Gastrocnemius medialis (tissue), 4 donors: ENCODE measurements around the gene MORN5. TPM values are rescaled to one million over a fixed set of nuclear protein-coding genes. Genes with fewer than 3 reads are reported as not detected.

ENCODE experiments used
- ATAC-seq, 2 donors: fragments of 150-250 bp; one replicate each; pipeline ENCODE4 v1.9.1; 2016
- DNase-seq, 2 donors: peaks; one replicate each; pipeline ENCODE4 v3.0.0-alpha.2; 2019
- H3K27ac ChIP-seq, 4 donors: fragments of 200-600 bp; sonication (generic); 1 replicate in 1 of 4; 2 replicates in 3 of 4; pipeline ENCODE4 v1.5.1; 2016 to 2018; ENCODE audit warnings: mild to moderate bottlenecking in 2 of 4, moderate library complexity in 1 of 4
- H3K27me3 ChIP-seq, 3 donors: fragments of 200-600 bp; sonication (generic) in 2 of 3; 1 replicate in 1 of 3; 2 replicates in 2 of 3; pipeline versions ENCODE4 v1.5.1 to v1.6.0; 2016 to 2019; ENCODE audit warnings: mild to moderate bottlenecking in 1 of 3, moderate library complexity in 1 of 3
- H3K36me3 ChIP-seq, 2 donors: fragments of 200-600 bp; sonication (generic) in 1 of 2; one replicate each; pipeline ENCODE4 v1.5.1; 2017 to 2018
- H3K4me1 ChIP-seq, 2 donors: fragments of 200-600 bp; sonication (generic) in 1 of 2; one replicate each; pipeline ENCODE4 v1.5.1; 2016 to 2017; ENCODE audit warnings: mild to moderate bottlenecking in 2 of 2
- H3K4me3 ChIP-seq, 4 donors: fragments of 200-600 bp; sonication (generic) in 3 of 4; 1 replicate in 1 of 4; 2 replicates in 3 of 4; pipeline ENCODE4 v1.5.1; 2016 to 2019; ENCODE audit warnings: mild to moderate bottlenecking in 2 of 4
- H3K9me3 ChIP-seq, 3 donors: fragments of 200-600 bp; sonication (generic) in 2 of 3; 1 replicate in 1 of 3; 2 replicates in 2 of 3; pipeline ENCODE4 v1.5.1; 2016 to 2019
- CTCF ChIP-seq, 5 experiments: fragments of 450-650 bp in 3 of 5; fragments of 200-600 bp in 2 of 5; sonication (generic) in 2 of 5; IDR thresholded peaks in 4 of 5; conservative IDR thresholded peaks in 1 of 5; 1 replicate in 4 of 5; 2 replicates in 1 of 5; pipeline ENCODE4 v1.5.1; 2016 to 2019; ENCODE audit warnings: antibody characterized with exemption in 5 of 5, mild to moderate bottlenecking in 3 of 5, moderate library complexity in 3 of 5
- POLR2A ChIP-seq, 2 donors: fragments of 450-650 bp; IDR thresholded peaks; one replicate each; pipeline ENCODE4 v1.6.1; 2017; ENCODE audit warnings: antibody characterized with exemption in 2 of 2, mild to moderate bottlenecking in 2 of 2, moderate library complexity in 2 of 2
- in situ Hi-C, 4 donors: fragments of 200-750 bp; cut with MboI; loops; one replicate each; pipeline versions ENCODE4 v1.15.0 to v1.8.0; 2017; ENCODE audit warnings: low sequenced_read_pairs in 4 of 4
- intact Hi-C: fragments of 100-400 bp; cut with DNase I; formaldehyde crosslinking; loops from one replicate; pipeline ENCODE4 v1.15.1; 2023; ENCODE audit warnings: low total_unique reads
- microRNA-seq, 2 donors: library from miRNA; unstranded; fragments of <30 nt; microRNA quantifications; one replicate each; pipeline ENCODE4, GENCODE V29; 2016; ENCODE audit warnings: borderline replicate concordance in 2 of 2
- total RNA-seq, 4 donors: library from RNA; depleted of rRNA; stranded (reverse); fragments of >200 nt; gene quantifications; one replicate each; pipeline versions ENCODE4 v1.1.0 to v1.2.3, GENCODE V29; 2016

Gene MORN5
- total RNA-seq, 4 donors from 2014 or later = not detected

- Histone ChIP-seq H3K4me1 (peaks cover 7 to 9% of the 10 kb centered on the region in 2 donors), H3K27ac (no peak overlapping the region), H3K9me3 (no peaks in the 10 kb centered on the region), H3K36me3 (peaks cover 5 to 86% of the 10 kb centered on the region in 2 donors), H3K4me3 (no peak overlapping the region), H3K27me3 (no peaks in the 10 kb centered on the region)
- intact Hi-C loops = no loop called here
- TF ChIP-seq CTCF (IDR thresholded peaks at IDR 0.05 in 4 of 5, conservative IDR thresholded peaks at IDR 0.05 in 1 of 5) = no peak
- TF ChIP-seq POLR2A (IDR thresholded peaks at IDR 0.05) = no peak
- DNase-seq (no peak), ATAC-seq (no peak)
- in situ Hi-C loops = no loop called here
Measured at GRCh38 chr9:122244349-122244748, 84.6 kb downstream of the MORN5 start.

GRCh38 chr9:122246666-122247065 lies 87.0 kb downstream of the MORN5 start:
- no peaks in the 10 kb centered on the region for H3K9me3 ChIP-seq
- in situ Hi-C loops = no loop called here
- DNase-seq (no peak), ATAC-seq (no peak)
- no peak overlapping the region for H3K4me3 ChIP-seq
- no peak overlapping the region for H3K27ac ChIP-seq
- no peak for TF ChIP-seq POLR2A (IDR thresholded peaks at IDR 0.05)
- TF ChIP-seq CTCF (IDR thresholded peaks at IDR 0.05 in 4 of 5, conservative IDR thresholded peaks at IDR 0.05 in 1 of 5) = no peak
- H3K27me3 ChIP-seq = no peaks in the 10 kb centered on the region
- peaks cover 7 to 9% of the 10 kb centered on the region in 2 donors for H3K4me1 ChIP-seq
- H3K36me3 ChIP-seq = peaks cover 5 to 79% of the 10 kb centered on the region in 2 donors
- intact Hi-C loops = no loop called here

GRCh38 chr9:122248448-122248865 lies 88.7 kb downstream of the MORN5 start:
- Histone ChIP-seq H3K27me3 (no peaks in the 10 kb centered on the region), H3K4me3 (no peak overlapping the region), H3K36me3 (peaks cover 5 to 68% of the 10 kb centered on the region in 2 donors), H3K27ac (peak overlapping the region in 2 of 4 donors; percentile 31 to 45), H3K9me3 (no peaks in the 10 kb centered on the region), H3K4me1 (peaks cover 11 to 22% of the 10 kb centered on the region in 2 donors)
- peak; percentile 82 to 85 for ATAC-seq
- no peak for TF ChIP-seq POLR2A (IDR thresholded peaks at IDR 0.05)
- TF ChIP-seq CTCF (IDR thresholded peaks at IDR 0.05 in 4 of 5, conservative IDR thresholded peaks at IDR 0.05 in 1 of 5) = no peak
- peak in 1 of 2 donors; percentile 37 for DNase-seq
- intact Hi-C loops (no loop called here), in situ Hi-C loops (no loop called here)

Small RNAs within 50 kb of the gene (microRNA-seq; reads per million reads assigned to microRNA genes)
- 0 reads per million in 2 donors for gene MIR4478

Other genes with a start within 250 kb of the MORN5 start
- gene TTLL11, start 66.6 kb upstream of the MORN5 start, total RNA-seq = 10 to 100 TPM; 12.3 to 20.5 (median 15.3) TPM
- gene NDUFA8, start 129 bp upstream of the MORN5 start, total RNA-seq = 100 to 1,000 TPM in 1 of 4 donors, 10 to 100 TPM in 3; 51.0 to 114 (median 92.8) TPM
- 1 to 10 TPM in 3 of 4 donors, under 1 TPM in 1; 0.83 to 4.5 (median 1.7) TPM for gene LHX6, start 69.0 kb downstream of the MORN5 start, total RNA-seq
- 10 to 100 TPM; 10.6 to 26.6 (median 21.8) TPM for gene RBM18, start 104.9 kb downstream of the MORN5 start, total RNA-seq
- gene MRRF, start 105.0 kb downstream of the MORN5 start, total RNA-seq = 10 to 100 TPM; 33.2 to 55.7 (median 47.2) TPM
- gene PTGS1, start 211.1 kb downstream of the MORN5 start, total RNA-seq = 1 to 10 TPM in 3 of 4 donors, under 1 TPM in 1; 0.78 to 1.8 (median 1.0) TPM